ENCODE results near the gene CTBP2.

Gene CTBP2

GRCh38 chr10:125054669-125055268, 105.6 kb downstream of the CTBP2 start:
- POLR2A ChIA-PET = no interaction called here
- no peak for DNase-seq (ENCODE audit: low read depth, low spot score)
- CTCF ChIA-PET = interaction anchor here (0.7 to 13.8 kb wide), 4 partner anchors 10 to 62 kb away, joined by 3 to 261 read pairs (median 4); no protein-coding TSS in a partner anchor

DNA sequence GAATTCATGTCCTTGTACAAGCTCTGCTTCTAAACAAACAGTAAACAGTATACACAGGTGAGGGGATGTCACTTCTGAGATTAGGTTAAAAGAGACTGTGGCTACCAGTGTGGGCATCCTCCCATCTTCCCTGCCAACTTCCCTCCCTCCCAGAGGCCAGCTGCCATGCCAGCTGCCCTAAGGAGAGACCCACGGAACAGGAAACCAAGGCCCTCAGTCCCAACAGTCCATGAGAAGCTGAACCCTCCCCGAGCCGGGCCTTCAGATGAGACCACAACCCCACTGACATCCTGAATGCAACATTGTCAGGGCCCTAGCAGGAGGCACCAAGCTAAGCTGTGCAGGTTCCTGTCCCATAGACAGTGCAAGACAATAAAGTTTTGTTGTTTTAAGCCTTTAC, 106.1 kb downstream of the CTBP2 start:
- TF ChIP-seq, protein P1, sequence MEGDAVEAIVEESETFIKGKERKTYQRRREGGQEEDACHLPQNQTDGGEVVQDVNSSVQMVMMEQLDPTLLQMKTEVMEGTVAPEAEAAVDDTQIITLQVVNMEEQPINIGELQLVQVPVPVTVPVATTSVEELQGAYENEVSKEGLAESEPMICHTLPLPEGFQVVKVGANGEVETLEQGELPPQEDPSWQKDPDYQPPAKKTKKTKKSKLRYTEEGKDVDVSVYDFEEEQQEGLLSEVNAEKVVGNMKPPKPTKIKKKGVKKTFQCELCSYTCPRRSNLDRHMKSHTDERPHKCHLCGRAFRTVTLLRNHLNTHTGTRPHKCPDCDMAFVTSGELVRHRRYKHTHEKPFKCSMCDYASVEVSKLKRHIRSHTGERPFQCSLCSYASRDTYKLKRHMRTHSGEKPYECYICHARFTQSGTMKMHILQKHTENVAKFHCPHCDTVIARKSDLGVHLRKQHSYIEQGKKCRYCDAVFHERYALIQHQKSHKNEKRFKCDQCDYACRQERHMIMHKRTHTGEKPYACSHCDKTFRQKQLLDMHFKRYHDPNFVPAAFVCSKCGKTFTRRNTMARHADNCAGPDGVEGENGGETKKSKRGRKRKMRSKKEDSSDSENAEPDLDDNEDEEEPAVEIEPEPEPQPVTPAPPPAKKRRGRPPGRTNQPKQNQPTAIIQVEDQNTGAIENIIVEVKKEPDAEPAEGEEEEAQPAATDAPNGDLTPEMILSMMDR (IDR thresholded peaks at IDR 0.05; ENCODE audit: insufficient read depth, low read length, missing control alignments) = no peak
- ChIA-PET POLR2A (no interaction called here), CTCF (interaction anchor here (0.8 to 13.8 kb wide), 4 partner anchors 8 to 62 kb away, joined by 3 to 261 read pairs (median 4); no protein-coding TSS in a partner anchor)
- no peak for DNase-seq (ENCODE audit: low read depth, low spot score)
- H3K4me3 ChIP-seq (ENCODE audit: low read depth, low read length) = no peak overlapping the region

More at GRCh38 chr10:125054669-125055268, 105.6 kb downstream of the CTBP2 start:
- TF ChIP-seq, protein P1 (IDR thresholded peaks at IDR 0.05; ENCODE audit: insufficient read depth, low read length, missing control alignments) = no peak
- no peak overlapping the region for H3K4me3 ChIP-seq (ENCODE audit: low read depth, low read length)

DNA sequence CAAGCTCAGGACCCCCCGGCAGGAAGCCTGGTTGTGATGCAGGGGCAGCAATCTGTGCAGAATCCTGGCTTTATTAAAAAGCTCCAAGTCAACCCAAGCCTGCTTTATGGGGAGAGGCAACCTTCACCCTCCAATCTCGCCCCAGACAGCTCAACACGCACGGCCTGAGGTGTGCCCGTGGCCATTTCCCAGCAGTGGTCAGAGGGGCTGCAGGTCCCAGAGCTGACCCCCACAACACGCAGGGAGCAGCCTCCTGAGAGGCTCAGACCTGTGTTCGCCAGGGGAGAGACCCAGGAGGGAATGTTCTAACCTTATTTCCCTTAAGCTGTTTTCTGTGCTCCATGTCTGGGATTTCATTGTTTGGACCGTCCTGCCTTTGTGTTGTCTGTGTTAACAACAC, 108.2 kb downstream of the CTBP2 start:
- no peak for DNase-seq (ENCODE audit: low read depth, low spot score)
- no peak overlapping the region for H3K4me3 ChIP-seq (ENCODE audit: low read depth, low read length)
- TF ChIP-seq, protein P1 (IDR thresholded peaks at IDR 0.05; ENCODE audit: insufficient read depth, low read length, missing control alignments) = no peak
- ChIA-PET CTCF (interaction anchor here (1.2 to 2.1 kb wide), 3 partner anchors 10 to 17 kb away, joined by 5 to 13 read pairs (median 5); no protein-coding TSS in a partner anchor), POLR2A (no interaction called here)

DNA sequence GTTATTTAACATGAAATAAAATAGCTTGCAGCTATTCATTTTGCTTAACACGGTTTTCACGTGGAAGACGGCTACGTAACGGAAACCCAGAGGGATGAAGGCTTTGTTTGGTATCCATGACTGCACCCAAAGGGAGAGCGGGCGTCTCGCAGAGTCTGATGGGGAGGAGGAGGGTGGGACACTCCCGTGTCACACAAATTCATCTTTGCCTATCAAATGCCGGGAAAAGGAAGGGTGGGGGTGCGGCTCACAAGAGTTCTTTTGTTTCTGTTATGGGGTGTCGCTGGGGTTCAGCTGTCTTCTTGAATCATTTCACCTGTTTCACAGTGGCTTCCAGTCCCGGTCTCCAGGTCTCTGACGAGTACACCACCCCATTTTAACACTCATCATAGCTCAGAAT, 110.0 kb downstream of the CTBP2 start:
- no peak for DNase-seq (ENCODE audit: low read depth, low spot score)
- POLR2A ChIA-PET = no interaction called here
- TF ChIP-seq, protein P1 (IDR thresholded peaks at IDR 0.05; ENCODE audit: insufficient read depth, low read length, missing control alignments) = no peak
- CTCF ChIA-PET = interaction anchor here (0.8 to 12.4 kb wide), 8 partner anchors 9 to 98 kb away, joined by 3 to 261 read pairs (median 4); no protein-coding TSS in a partner anchor
- H3K4me3 ChIP-seq (ENCODE audit: low read depth, low read length) = no peak overlapping the region

GRCh38 chr10:125049216-125049881, 111.0 kb downstream of the CTBP2 start:
- no peak overlapping the region for H3K4me3 ChIP-seq (ENCODE audit: low read depth, low read length)
- DNase-seq (ENCODE audit: low read depth, low spot score) = no peak
- CTCF ChIA-PET = interaction anchor here (1.0 to 12.4 kb wide), 5 partner anchors 9 to 35 kb away, joined by 3 to 261 read pairs (median 5); no protein-coding TSS in a partner anchor
- POLR2A ChIA-PET = no interaction called here
- TF ChIP-seq, protein P1 (IDR thresholded peaks at IDR 0.05; ENCODE audit: insufficient read depth, low read length, missing control alignments) = no peak
